CD4-positive, alpha-beta T cell treated with Interleukin-15 for 1 hour (primary cell): ENCODE data around the gene KRT38.
A peak's percentile ranks its signal among the peaks of the same experiment; 100 is the strongest.

Experiments
- DNase-seq: peaks from one replicate; pipeline ENCODE4 v3.0.0-alpha.2; 2020

Gene KRT38

GRCh38 chr17:41440531-41441033 lies at the start of gene KRT38:
Gene KRT38 (minus strand): TSS chr17:41440983. CDS start chr17:41440921, 62 bp downstream.
- no peak for DNase-seq

DNA sequence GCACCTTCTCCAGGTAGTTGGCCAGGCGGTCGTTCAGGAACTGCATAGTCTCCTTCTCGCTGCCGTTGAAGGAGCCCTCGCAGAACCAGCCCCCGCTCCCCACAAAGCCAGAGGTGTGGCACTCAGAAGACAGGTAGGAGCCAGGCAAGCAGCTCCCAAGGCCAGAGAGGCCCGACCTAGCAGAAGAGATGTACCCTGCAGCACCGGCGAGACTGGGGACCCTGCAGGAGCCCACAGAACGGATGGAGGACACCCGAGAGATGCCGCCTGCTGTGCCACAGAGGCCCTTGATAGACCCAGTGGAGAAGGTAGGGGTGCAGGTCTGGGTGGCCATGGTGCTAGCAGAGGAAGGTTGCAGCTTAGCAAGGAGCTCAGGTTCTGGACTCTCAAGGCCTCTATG lies 48.7 kb upstream of the KRT38 start, which contains the start of gene KRT36:
TSS of gene KRT36 (minus strand) at position 380 of the 400 bp plus-strand sequence. CDS start at position 334, 46 bp downstream.
- no peak for DNase-seq

DNA sequence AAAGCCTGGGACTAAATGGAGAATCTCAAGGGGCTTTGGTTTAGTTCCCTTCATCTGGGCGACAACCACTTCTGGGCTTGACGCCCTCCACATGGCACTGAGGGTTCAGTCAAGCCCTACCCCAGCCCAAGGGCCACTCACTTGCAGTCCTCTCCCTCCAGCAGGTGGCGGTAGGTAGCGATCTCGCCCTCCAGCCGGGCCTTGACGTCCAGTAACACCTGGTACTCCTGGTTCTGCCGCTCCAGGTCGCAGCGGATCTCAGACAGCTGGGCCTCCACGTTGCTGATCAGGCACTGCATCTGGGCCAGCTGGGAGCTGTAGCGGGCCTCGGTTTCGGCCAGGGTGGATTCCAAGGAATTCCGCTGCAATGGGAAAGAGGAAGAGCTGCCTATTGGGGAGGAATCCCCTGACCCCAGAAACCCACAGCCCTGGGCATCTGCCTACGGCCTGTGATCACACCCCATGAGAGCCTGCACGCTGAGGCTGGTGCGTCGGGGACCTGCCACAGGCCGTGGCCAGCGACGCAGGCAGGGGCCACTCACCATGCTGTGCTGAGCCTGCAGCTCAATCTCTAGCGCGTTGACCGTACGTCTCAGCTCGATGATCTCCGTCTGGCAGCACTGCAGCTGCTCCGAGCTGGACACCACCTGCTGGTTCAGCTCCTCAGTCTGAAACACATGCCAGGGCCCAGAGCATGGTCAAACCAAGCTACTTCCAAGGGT lies 46.2 kb upstream of the KRT38 start:
- DNase-seq: peak; percentile 33

DNA sequence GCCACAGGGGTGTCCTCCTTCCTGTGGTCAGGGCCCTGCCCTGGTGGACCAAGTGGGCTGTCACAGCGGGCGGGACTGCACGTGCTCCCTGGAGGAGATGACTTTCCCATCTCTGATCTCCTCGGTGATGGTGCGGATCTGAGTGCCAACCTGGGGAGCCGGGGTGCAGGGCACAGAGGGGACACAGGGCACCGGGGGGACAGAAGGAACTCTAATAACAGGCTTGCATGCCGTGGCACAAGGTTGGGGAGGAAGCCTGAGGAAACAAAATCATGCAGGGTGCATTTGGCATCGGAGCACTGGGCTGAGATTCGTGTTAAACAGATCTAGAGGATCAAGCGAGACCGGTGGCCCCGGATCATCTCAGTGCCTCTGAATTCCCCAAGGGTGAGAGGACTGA lies 45.5 kb upstream of the KRT38 start:
- DNase-seq: no peak

GRCh38 chr17:41484920-41485904 lies 44.4 kb upstream of the KRT38 start:
- no peak for DNase-seq

GRCh38 chr17:41483991-41484826 lies 43.4 kb upstream of the KRT38 start:
- no peak for DNase-seq

DNA sequence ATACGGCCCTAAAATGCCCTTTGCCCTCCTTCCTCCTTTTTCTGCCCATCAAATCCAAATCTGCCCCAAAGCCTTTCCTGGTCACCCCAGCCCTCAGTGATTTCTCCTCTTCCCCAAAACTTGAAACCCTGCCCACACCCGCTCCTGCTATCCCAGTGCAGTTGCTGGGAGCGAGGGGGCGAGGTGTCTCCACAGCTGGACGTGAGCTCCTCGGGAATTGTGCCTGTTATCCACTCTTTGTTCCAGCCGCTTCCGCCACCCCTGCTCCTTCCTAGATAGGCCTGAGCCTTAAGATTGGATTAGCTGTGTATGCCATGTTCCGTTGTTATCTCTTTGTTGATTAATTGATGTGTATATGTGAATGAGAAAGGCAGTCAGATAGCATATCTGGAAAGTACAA lies 42.7 kb upstream of the KRT38 start:
- no peak for DNase-seq

- no peak for DNase-seq
Measured at GRCh38 chr17:41481036-41481435, 40.3 kb upstream of the KRT38 start, which contains the start of gene KRT35. Gene KRT35 (minus strand): TSS chr17:41481151. CDS start chr17:41481097, 54 bp downstream.

GRCh38 chr17:41480581-41480980 lies 39.8 kb upstream of the KRT38 start:
- DNase-seq: no peak

GRCh38 chr17:41480136-41480535 lies 39.4 kb upstream of the KRT38 start:
- DNase-seq: no peak

DNA sequence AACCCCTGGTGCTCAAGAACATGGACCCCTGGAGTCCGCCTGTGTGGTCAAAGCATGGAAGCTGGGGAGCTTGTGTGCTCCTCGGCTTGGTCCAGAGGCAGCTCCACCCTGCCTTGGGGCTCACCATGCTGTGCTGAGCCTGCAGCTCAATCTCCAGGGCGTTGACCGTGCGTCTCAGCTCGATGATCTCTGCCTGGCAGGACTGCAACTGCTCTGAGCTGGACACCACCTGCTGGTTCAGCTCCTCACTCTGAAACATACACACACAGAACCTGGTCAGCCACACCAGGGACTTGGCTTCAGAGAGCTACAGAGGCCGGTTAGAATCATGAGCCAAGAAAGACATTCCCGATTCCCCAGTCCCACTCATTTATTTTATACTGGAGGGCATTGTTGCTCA lies 37.5 kb upstream of the KRT38 start:
- no peak for DNase-seq

DNA sequence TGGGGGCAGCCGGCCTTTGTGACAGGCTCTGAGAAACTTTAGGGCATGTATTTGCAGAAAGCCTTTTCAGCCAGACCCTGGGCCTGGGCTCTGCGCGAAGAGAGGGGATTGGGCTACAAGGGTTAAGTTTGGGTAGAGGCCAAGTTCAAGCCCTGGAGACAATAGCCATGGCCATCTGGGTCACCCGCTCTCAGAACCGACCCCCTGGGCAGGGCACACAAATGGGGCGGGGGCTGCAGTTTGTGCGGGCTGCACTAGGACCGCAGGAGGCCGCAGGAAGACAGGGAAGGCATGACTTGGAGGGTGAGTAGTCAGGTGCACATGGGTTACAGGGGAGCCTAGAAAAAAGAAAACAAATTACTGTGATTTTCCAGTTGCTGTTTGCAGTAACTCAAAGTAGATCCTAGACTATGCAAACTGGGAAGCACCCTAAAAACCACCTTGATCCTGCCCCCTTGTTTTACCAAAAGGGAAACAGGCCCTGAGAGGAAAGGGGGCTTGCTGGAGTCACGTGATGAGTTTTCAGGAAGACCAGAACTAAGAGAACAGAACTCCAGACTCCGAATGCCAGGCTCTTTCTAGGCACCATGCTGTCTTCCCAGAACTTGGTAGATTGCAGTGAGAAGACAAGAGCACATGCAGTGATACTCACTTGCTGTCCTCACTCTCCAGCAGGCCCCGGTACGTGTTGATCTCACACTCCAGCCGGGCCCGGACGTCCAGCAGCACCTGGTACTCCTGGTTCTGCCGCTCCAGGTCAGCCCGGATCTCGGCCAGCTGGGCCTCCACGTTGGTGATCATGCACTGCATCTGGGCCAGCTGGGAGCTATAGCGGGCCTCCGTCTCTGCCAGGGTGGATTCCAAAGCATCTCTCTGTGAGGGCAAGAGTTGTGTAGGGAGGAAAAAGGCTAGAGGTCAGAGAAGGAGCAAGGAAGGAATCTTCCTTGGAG lies 36.4 kb upstream of the KRT38 start:
- no peak for DNase-seq

GRCh38 chr17:41475421-41475820 lies 34.6 kb upstream of the KRT38 start:
- no peak for DNase-seq

DNA sequence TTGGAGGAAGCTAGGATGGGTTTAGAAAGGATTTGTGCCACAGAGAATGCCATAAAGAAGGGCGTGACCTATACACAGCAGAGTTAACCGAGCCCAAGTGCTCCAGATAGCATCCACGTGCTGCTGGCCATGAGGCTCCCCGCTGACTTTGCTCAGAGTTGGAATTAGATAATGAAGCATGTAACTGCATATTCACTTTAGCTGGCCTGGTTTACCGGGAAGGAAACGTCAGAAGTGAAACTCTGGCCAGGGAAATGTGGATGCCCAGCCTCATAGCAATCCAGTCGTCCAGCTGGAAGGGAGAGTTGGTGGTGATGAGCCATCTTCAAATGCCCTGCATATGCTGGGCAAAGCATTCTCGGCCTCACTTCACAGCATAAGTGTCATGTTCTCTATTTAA lies 34.1 kb upstream of the KRT38 start:
- no peak for DNase-seq

GRCh38 chr17:41468346-41468745 lies 27.6 kb upstream of the KRT38 start:
- DNase-seq: no peak

GRCh38 chr17:41467561-41467960 lies 26.8 kb upstream of the KRT38 start:
- DNase-seq: no peak

DNA sequence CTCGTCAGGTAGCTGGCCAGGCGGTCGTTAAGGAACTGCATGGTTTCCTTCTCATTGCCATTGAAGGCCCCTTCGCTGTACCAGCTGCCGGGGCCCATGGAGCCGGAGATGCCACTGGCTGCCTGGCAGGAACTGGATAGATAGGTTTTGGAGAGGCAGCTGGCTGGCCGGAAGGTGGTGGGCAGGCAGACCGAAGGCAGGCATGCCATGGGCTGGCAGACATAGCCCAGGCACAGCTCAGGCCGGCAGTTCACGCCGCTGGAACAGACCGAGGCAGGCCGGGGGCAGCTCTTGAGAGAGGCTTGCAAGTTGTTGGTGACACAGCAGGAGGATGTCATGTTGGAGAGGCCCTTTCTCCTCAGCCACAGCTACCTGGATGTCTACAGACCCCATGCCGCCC lies 26.2 kb upstream of the KRT38 start, which contains the start of gene KRT32:
TSS of gene KRT32 (minus strand) at position 399 of the 400 bp plus-strand sequence. CDS start at position 338, 61 bp downstream.
- no peak for DNase-seq

DNA sequence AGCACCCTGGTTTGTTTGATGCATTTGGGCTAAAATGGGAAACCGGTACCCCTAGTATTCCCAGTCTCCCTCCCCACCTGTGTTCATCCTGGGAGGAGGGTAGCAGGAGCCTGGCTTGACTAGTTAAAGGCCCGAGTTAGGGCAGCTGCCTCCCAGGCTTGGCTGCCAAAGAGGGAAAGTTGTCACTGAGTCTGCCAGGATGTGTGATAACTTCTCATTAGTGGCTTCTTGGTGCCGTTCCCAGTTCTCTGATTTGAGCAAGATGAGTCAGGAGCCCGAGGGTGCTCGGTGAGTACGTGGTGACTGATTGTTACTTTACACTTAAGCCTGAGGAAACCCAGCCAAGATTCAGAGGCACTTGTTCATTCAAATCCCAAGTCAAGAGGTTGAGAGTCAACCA lies 23.9 kb upstream of the KRT38 start:
- no peak for DNase-seq

DNA sequence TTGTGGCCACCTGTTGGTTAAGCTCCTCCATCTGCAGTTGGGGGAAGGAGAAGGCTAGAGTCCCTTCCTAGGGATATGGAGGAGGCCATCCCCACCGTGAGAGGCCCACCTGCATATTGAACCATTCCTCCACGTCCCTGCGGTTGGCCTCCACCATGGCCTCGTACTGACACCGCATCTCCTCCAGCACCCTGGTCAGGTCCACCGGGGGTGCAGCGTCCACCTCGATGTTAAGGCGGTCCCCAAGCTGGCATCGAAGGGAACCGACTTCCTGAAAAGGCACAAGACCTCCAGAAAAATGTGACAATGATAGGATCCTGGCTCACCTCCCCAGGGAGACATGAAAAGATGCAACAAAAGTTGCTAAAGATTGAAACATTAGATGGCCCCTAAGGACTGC lies 23.4 kb upstream of the KRT38 start:
- no peak for DNase-seq

GRCh38 chr17:41463746-41464145 lies 23.0 kb upstream of the KRT38 start:
- no peak for DNase-seq

GRCh38 chr17:41462705-41463104 lies 21.9 kb upstream of the KRT38 start:
- DNase-seq: no peak
